GM18526 (cell line): Measurements from ENCODE around the gene VAT1L.

Experiments used
- POLR2A ChIP-seq: IDR thresholded peaks from 3 replicates; pipeline ENCODE4 v1.6.1; 2011; ENCODE audit not compliant: insufficient read length; ENCODE audit errors: extremely low read depth

VAT1L gene

GRCh38 chr16:77843405-77843804, 55.0 kb downstream of the VAT1L start:
- TF ChIP-seq POLR2A, result no peak

DNA sequence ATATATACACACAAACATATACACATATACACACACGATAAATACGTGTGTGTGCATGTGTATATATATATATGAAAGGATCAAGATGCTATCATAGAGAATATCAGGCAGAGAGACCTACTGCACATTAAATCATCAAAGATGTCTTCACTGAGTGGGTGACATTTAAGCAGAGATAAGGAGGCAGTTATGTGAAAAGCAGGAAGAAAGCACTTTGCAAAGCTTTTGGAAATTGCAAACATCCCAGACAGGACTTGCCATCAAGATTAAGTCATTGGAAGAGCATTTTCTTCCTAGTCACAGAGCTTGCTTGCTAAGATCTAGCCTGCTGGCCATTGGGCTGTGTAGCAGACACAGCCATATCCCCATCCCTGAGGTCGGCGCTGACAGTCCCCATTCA, 56.4 kb downstream of the VAT1L start:
- TF ChIP-seq POLR2A, result no peak

- no peak for TF ChIP-seq POLR2A
Observed at GRCh38 chr16:77849646-77850258, 61.4 kb downstream of the VAT1L start.

GRCh38 chr16:77850636-77851333, 62.4 kb downstream of the VAT1L start:
- TF ChIP-seq POLR2A, result no peak

- TF ChIP-seq POLR2A, result no peak
Observed at GRCh38 chr16:77853161-77853560, 64.8 kb downstream of the VAT1L start.

GRCh38 chr16:77856438-77857160, 68.2 kb downstream of the VAT1L start:
- TF ChIP-seq POLR2A, result no peak

- no peak for TF ChIP-seq POLR2A
Observed at GRCh38 chr16:77858060-77858459, 69.7 kb downstream of the VAT1L start.

GRCh38 chr16:77859493-77860232, 71.3 kb downstream of the VAT1L start:
- no peak for TF ChIP-seq POLR2A

GRCh38 chr16:77860953-77861352, 72.6 kb downstream of the VAT1L start:
- TF ChIP-seq POLR2A, result no peak

DNA sequence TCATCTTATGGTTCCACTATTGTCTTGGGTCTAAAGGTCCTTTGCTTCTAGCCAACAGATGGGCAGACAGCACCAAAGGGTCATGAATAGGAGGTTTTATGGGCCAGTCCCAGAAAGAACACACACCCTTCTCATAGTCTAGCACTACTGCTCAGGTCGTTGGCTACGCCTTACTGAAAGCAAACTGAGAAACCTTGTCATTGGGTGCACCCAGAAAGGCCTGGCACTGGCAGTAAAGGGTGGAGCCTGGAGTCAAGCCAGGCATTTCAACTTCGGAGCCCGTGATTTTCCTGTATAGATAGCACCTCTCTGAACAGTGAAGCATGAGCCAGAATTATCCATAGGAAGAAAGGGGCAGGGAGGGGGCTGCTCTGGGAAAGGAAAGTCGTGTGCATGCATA, 74.9 kb downstream of the VAT1L start:
- no peak for TF ChIP-seq POLR2A

- TF ChIP-seq POLR2A, result no peak
Observed at GRCh38 chr16:77866752-77867151, 78.4 kb downstream of the VAT1L start.

DNA sequence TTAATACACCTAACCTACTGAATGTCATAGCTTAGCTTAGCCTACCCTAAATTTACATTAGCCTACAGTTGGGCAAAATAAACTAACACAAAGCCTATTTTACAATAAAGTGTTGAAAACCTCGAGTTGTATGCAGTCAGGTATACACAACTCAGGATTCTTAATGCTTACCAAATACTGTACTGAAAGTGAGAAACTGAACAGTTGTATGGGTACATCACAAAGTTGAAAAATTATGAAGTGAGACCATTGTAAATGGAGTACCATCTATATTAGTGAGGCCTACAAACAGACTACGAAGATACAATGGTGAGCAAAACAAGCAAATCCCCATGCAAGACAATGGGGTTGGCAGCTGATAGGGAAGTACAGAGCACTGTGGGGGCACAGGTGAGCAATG, 79.7 kb downstream of the VAT1L start:
- no peak for TF ChIP-seq POLR2A

DNA sequence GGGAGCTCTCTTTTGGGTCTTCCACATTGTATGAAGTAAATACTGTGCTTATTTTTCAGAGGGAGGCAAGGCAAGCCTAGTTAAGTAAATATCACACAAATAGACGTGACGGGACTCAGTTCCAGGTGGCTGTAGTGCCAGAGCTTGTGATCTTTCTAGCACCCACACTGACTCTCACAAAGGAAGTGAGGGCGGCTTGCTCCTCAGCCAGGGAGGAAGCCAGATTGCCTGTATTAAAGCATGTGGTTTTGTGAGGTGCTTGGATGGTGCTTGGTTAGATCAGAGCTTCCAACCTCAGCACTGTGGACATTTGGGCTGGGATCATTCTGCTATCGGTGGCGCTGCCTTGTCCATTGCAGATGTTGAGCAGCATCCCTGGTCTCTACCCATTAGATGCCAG, 80.1 kb downstream of the VAT1L start:
- TF ChIP-seq POLR2A, result no peak

- no peak for TF ChIP-seq POLR2A
Observed at GRCh38 chr16:77869997-77870813, 81.8 kb downstream of the VAT1L start.

GRCh38 chr16:77871932-77872331, 83.6 kb downstream of the VAT1L start:
- TF ChIP-seq POLR2A, result no peak
